Measurements from ENCODE around the gene IRAK3. TPM values are rescaled to one million over a fixed set of nuclear protein-coding genes. Genes with fewer than 3 reads are reported as not detected.

Gene IRAK3
- total RNA-seq, 1 donor from 2014 or later = 4.9 TPM

- Mint-ChIP-seq H3K4me3 (ENCODE audit: unreplicated experiment) (peak overlapping the region; percentile 75), H3K4me1 (ENCODE audit: unreplicated experiment) (peaks cover 8% of the 10 kb centered on the region), H3K36me3 (ENCODE audit: low read depth, unreplicated experiment) (peaks cover 37% of the 10 kb centered on the region)
Measured at GRCh38 chr12:66142826-66143225, 46.2 kb upstream of the IRAK3 start.

DNA sequence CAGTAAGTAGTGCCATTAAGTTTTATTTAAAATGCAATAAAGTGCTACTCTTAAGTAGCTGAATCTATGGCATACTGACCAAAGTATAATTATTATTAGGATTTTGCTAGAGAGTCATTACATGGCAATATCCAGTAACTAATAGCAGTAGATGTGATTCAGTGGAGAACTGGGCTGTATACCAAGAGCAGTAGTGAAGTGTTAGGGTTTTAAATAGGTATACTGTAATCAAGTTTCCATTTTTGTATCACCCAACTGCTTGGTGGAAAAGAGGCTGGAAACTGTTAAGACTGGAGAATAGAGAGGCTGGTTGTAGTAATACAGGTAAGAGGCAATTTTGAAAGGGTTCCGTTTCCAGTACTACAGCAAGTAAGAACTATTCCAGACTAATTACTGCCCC, 45.1 kb upstream of the IRAK3 start:
- Mint-ChIP-seq H3K4me1 (ENCODE audit: unreplicated experiment) (peaks cover 8% of the 10 kb centered on the region), H3K9me3 (ENCODE audit: unreplicated experiment) (no peaks in the 10 kb centered on the region), H3K36me3 (ENCODE audit: low read depth, unreplicated experiment) (peaks cover 34% of the 10 kb centered on the region), H3K27me3 (ENCODE audit: unreplicated experiment) (no peaks in the 10 kb centered on the region), H3K27ac (ENCODE audit: unreplicated experiment) (peak overlapping the region; percentile 16), H3K4me3 (ENCODE audit: unreplicated experiment) (peak overlapping the region; percentile 32)
- no peak for DNase-seq (ENCODE audit: low spot score)
- TF ChIP-seq CTCF (IDR thresholded peaks at IDR 0.05; ENCODE audit: unreplicated experiment) = no peak

More at GRCh38 chr12:66142826-66143225, 46.2 kb upstream of the IRAK3 start:
- DNase-seq (ENCODE audit: low spot score) = no peak
- H3K27ac Mint-ChIP-seq (ENCODE audit: unreplicated experiment) = no peak overlapping the region
- H3K9me3 Mint-ChIP-seq (ENCODE audit: unreplicated experiment) = no peaks in the 10 kb centered on the region
- no peak for TF ChIP-seq CTCF (IDR thresholded peaks at IDR 0.05; ENCODE audit: unreplicated experiment)
- no peaks in the 10 kb centered on the region for H3K27me3 Mint-ChIP-seq (ENCODE audit: unreplicated experiment)

GRCh38 chr12:66144791-66145754, 43.9 kb upstream of the IRAK3 start:
- H3K27me3 Mint-ChIP-seq (ENCODE audit: unreplicated experiment) = no peaks in the 10 kb centered on the region
- H3K9me3 Mint-ChIP-seq (ENCODE audit: unreplicated experiment) = no peaks in the 10 kb centered on the region
- H3K36me3 Mint-ChIP-seq (ENCODE audit: low read depth, unreplicated experiment) = peaks cover 26% of the 10 kb centered on the region
- TF ChIP-seq CTCF (IDR thresholded peaks at IDR 0.05; ENCODE audit: unreplicated experiment) = peak; percentile 27
- peaks cover 8% of the 10 kb centered on the region for H3K4me1 Mint-ChIP-seq (ENCODE audit: unreplicated experiment)
- H3K4me3 Mint-ChIP-seq (ENCODE audit: unreplicated experiment) = peak overlapping the region; percentile 5
- peak overlapping the region; percentile 95 for H3K27ac Mint-ChIP-seq (ENCODE audit: unreplicated experiment)
- DNase-seq (ENCODE audit: low spot score) = peak; percentile 42

- Mint-ChIP-seq H3K36me3 (ENCODE audit: low read depth, unreplicated experiment) (peaks cover 5% of the 10 kb centered on the region), H3K4me1 (ENCODE audit: unreplicated experiment) (peaks cover 4% of the 10 kb centered on the region), H3K27ac (ENCODE audit: unreplicated experiment) (no peak overlapping the region), H3K4me3 (ENCODE audit: unreplicated experiment) (no peak overlapping the region), H3K27me3 (ENCODE audit: unreplicated experiment) (no peaks in the 10 kb centered on the region), H3K9me3 (ENCODE audit: unreplicated experiment) (no peaks in the 10 kb centered on the region)
- TF ChIP-seq CTCF (IDR thresholded peaks at IDR 0.05; ENCODE audit: unreplicated experiment) = peak; percentile 69
- no peak for DNase-seq (ENCODE audit: low spot score)
Measured at GRCh38 chr12:66149702-66150398, 39.2 kb upstream of the IRAK3 start.
